Fibroblast of the aortic adventitia (primary cell): ENCODE measurements around the gene EEF1A2. TPM values are rescaled to one million over a fixed set of nuclear protein-coding genes. Genes with fewer than 3 reads are reported as not detected.

Source experiments
- DNase-seq: peaks from one replicate; pipeline ENCODE4 v3.0.0-alpha.2; 2010; ENCODE audit warnings: low read depth
- H3K4me3 ChIP-seq: 2 replicates; pipeline ENCODE4 v1.5.1; 2011; ENCODE audit warnings: low read depth, mild to moderate bottlenecking, control low read depth, low read length, moderate library complexity
- total RNA-seq: library from RNA; depleted of rRNA; stranded (reverse); fragments of >200 nt; gene quantifications from 2 replicates; pipeline ENCODE4 v1.2.3, GENCODE V29; 2012; ENCODE audit warnings: low replicate concordance
- TF ChIP-seq, protein P1 (sequence below): IDR thresholded peaks from 2 replicates; pipeline ENCODE4 v1.5.1; 2011; ENCODE audit warnings: mild to moderate bottlenecking, low read length, control low read depth, inconsistent platforms; ENCODE audit not compliant: insufficient read depth

The EEF1A2 gene
- total RNA-seq, 1 donor: 0.18 TPM

DNA sequence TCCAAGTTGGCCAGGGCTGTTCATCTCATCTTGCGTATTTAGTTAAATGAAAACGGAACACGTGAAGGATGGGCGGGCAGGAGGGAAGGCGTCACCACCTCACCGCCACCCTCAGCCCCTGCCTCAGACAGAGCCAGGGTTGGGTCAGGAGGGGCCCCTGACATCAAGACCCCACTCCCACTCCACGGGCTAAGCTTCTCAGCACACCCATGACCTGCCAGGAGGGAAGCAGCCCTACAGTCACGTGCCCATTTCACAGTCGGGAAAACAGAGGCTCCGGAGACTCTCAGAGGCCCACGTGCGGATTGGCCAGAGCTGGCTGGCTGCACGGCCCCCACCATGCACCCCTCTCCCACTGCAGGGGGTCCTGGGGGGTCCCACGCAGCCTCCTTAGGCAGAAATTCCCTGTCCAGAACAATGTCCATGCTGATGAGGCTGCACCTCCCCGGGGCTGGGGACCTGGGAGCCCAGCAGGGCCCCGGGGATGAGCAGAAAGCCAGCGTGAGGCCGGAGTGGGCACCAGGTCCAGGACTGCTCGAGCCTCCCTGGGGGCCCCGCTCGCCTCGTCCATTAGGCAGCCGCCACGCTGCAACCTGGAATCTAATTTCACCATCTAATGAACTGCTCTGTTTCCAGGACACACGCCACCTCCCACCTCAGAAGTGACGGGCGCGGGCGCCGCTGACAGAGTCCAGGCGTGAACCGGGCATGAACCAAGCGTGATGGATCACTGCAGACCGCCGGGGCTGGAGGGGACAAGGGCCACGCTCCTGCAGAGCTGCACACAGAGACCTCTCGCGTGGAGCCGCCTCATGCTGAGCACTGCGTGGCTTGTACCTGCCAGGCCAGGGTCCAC lies 42.2 kb downstream of the EEF1A2 start:
- H3K4me3 ChIP-seq: no peak overlapping the region
- TF ChIP-seq, protein P1, sequence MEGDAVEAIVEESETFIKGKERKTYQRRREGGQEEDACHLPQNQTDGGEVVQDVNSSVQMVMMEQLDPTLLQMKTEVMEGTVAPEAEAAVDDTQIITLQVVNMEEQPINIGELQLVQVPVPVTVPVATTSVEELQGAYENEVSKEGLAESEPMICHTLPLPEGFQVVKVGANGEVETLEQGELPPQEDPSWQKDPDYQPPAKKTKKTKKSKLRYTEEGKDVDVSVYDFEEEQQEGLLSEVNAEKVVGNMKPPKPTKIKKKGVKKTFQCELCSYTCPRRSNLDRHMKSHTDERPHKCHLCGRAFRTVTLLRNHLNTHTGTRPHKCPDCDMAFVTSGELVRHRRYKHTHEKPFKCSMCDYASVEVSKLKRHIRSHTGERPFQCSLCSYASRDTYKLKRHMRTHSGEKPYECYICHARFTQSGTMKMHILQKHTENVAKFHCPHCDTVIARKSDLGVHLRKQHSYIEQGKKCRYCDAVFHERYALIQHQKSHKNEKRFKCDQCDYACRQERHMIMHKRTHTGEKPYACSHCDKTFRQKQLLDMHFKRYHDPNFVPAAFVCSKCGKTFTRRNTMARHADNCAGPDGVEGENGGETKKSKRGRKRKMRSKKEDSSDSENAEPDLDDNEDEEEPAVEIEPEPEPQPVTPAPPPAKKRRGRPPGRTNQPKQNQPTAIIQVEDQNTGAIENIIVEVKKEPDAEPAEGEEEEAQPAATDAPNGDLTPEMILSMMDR: no peak
- peak; percentile 10 for DNase-seq

DNA sequence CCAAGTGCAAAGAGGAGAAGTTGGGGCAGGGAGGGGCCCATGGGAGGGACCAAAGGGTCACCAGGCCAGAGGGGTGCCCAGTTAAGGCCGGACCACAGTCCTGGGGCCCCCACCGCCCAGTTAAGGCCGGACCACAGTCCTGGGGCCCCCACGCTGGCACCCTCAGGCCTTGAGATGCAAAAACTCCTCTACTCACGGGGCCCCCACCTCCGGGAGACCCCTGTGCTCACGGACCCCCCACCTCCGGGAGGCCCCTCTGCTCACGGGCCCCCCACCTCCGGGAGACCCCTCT lies 43.4 kb downstream of the EEF1A2 start:
- DNase-seq: no peak
- TF ChIP-seq, protein P1: no peak
- no peak overlapping the region for H3K4me3 ChIP-seq

DNA sequence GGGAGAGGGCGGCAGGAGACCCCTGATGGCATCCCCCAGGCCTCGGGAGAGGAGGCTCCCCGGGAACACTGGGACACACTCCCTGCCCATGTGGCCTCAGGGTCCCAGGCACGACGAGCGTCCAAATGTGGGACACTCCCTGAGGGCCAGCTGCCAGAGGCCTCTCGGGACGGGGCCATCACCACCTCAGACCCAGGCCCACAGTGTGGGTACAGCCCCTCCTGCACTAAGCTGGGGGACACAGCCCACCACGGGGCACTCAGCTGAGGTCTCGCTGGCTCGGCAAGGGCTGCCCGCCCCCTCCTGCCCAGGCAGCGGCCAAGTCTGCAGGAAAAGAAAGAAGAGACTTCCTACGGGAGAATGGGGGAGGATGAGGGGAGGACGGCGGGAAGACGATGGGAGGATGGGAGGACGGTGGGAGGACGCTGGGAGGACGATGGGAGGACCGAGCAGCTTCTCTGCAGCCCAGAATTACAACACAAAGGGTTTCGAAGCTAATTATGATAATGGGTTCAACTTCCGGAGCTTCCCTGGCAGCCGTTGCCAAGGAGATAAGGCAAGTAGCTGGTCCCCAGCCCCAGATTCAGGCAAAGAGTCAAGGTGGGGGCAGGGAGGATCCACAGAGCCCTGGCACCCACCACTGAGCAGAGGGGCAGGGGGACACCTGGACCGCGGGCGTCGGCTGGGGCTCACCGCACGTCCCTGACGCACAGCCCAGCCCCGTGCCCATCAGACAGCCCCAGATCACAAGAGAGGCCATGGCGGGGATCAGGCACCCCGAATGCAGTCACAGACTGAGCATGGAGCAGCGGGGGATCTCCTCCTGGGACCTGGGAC lies 43.9 kb downstream of the EEF1A2 start:
- DNase-seq: no peak
- no peak overlapping the region for H3K4me3 ChIP-seq
- TF ChIP-seq, protein P1: no peak

DNA sequence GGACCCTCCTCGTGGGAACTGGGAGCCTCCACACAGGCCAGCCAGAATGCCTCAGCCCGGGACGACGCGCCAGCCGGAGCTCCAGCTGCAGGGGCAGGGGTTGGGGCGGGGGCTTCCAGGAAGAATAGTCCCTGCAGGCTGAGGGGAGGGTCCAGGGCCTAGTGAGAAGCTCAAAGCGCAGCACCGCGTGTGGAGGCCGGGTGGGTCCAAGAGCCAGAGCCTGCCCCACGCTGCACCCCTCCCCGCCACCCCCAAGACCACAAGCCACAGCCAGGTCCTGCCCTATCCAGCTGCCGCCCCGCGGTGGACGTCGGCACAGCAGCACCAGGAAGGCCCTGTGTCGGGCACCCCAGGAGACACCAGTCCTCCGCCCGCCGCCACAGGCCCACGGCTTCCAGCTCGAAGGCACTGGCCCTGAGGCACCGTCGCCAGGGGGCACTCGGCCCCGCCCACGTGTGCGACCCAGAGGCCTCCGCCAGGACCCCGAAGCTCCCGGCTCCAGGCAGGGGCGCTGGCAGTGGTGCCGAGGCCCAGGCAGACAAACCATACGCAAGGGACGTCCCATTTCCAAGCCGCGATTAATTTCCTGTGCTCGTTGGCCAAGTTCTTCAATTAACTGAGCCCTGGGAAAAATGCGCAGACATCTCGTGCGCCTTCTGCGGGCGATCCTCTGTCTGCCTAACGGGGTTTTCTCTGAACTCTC lies 45.9 kb downstream of the EEF1A2 start:
- H3K4me3 ChIP-seq: no peak overlapping the region
- no peak for DNase-seq
- TF ChIP-seq, protein P1: peak; percentile 11

DNA sequence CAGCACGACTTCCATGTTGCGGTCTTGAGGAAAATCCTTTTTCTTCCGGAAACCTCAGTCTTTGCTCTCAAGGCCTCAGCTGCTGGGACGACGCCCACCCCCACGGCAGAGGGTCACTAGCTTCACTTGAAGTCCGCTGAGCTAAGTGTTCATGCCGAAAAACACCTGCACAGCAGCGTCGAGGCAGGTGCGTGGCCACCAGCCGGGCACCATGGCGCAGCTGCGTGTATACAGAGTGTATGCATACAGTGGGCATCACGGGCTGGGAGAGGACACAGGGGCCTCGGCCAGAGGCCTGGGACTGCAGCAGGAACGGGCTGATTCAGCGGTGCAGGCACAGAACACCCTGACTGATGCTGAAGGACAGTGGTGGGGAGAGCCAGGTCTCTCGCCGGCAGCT lies 46.5 kb downstream of the EEF1A2 start:
- TF ChIP-seq, protein P1: no peak
- H3K4me3 ChIP-seq: no peak overlapping the region

DNA sequence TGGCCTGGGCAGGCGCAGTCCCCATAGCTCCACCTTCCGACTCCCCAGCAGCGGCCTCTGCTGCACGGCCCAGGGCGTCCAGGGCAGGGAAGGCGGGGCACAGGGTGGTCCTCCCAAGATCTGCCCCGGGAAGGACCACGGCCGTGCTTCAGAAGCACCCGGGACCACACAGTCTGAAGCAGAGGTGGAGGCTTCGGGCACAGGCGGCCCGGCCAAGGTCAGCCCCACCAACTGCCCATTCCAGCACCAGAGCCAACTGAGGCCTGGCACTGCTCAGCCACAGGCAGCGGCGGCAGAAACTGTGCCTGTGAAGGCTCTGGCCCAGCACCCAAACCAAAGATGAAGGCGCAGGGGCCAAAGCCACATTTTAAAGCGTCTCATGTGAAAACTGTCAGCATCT lies 47.1 kb downstream of the EEF1A2 start:
- no peak overlapping the region for H3K4me3 ChIP-seq
- TF ChIP-seq, protein P1: no peak
- no peak for DNase-seq

More for the DNA sequence above, 46.5 kb downstream of the EEF1A2 start:
- no peak for DNase-seq
